Keratinocyte (primary cell): Measurements from ENCODE around the gene STRIP1.
"Not testable (repeated sequence)": the region's sequence is repeated elsewhere in the genome, so short reads cannot be mapped to it uniquely, and the experiment has no call there.

Experiments
- CTCF ChIP-seq, 3 experiments: IDR thresholded peaks in 1 of 3; conservative IDR thresholded peaks in 1 of 3; optimal IDR thresholded peaks in 1 of 3; 2 replicates in 2 of 3; 3 replicates in 1 of 3; pipeline versions ENCODE3 to v1.5.1; 2011; ENCODE audit warnings: low read length in 3 of 3, mild to moderate bottlenecking in 3 of 3, moderate library complexity in 2 of 3, control low read depth in 1 of 3, inconsistent platforms in 1 of 3; ENCODE audit not compliant: insufficient read depth in 2 of 3; ENCODE audit errors: extremely low read depth in 1 of 3
- EZH2 ChIP-seq: IDR thresholded peaks from one replicate; pipeline ENCODE4 v1.6.1; 2012; ENCODE audit warnings: inconsistent platforms, mild to moderate bottlenecking, low read length, moderate library complexity

- TF ChIP-seq CTCF (optimal IDR thresholded peaks at IDR 0.05 in 1 of 3, IDR thresholded peaks at IDR 0.05 in 1 of 3, conservative IDR thresholded peaks at IDR 0.05 in 1 of 3; ENCODE audit: extremely low read depth in 1 of 3, insufficient read depth in 2 of 3, low read length in 3 of 3); EZH2: not testable (repeated sequence)
Measured at GRCh38 chr1:110079995-110080394, 45.6 kb downstream of the STRIP1 start.
